Measurements from ENCODE around the gene MAP3K12. TPM values are rescaled to one million over a fixed set of nuclear protein-coding genes. Genes with fewer than 3 reads are reported as not detected.

The MAP3K12 gene
- total RNA-seq, 1 experiment from 2014 or later, result 11.6 TPM

GRCh38 chr12:53463802-53464560 lies 35.3 kb downstream of the MAP3K12 start:
- Histone ChIP-seq H3K9me3 (ENCODE audit: low read depth, low read length, poor library complexity, severe bottlenecking) (no peaks in the 10 kb centered on the region), H3K27me3 (replicated peaks; ENCODE audit: insufficient read depth, low read depth, low read length, poor library complexity) (no peaks in the 10 kb centered on the region), H3K36me3 (ENCODE audit: insufficient read depth, low read length, poor library complexity, severe bottlenecking) (peaks cover 99% of the 10 kb centered on the region), H3K4me3 (ENCODE audit: low read depth, low read length, poor library complexity, severe bottlenecking) (no peak overlapping the region), H3K4me1 (ENCODE audit: insufficient read depth, low read length, poor library complexity, severe bottlenecking) (peaks cover 8% of the 10 kb centered on the region), H3K27ac (ENCODE audit: low read depth, low read length, poor library complexity, severe bottlenecking) (no peak overlapping the region)
- POLR2A ChIA-PET (ENCODE audit: low non-redundant PET), result interaction anchor here (0.6 to 0.7 kb wide), 2 partner anchors 18 to 309 kb away, joined by 3 to 6 read pairs; no protein-coding TSS in a partner anchor
- no TSS peak for BruUV-seq (replicated peaks)
- TF ChIP-seq CTCF (conservative IDR thresholded peaks at IDR 0.05; ENCODE audit: low read depth, low read length) (no peak), EZH2 (IDR thresholded peaks at IDR 0.05; ENCODE audit: borderline replicate concordance, low read depth, low read length, poor library complexity, severe bottlenecking) (no peak)
- CTCF ChIA-PET, result no interaction called here
- DNase-seq (ENCODE audit: low spot score), result no peak
- intact Hi-C loops (cut with micrococcal nuclease; ENCODE audit: unreplicated experiment), result loop anchor here (5.0 kb wide), 1 partner anchor 442 kb away; no protein-coding TSS in a partner anchor

GRCh38 chr12:53462935-53463334 lies 36.3 kb downstream of the MAP3K12 start:
- BruUV-seq (replicated peaks), result no TSS peak
- H3K27ac ChIP-seq (ENCODE audit: low read depth, low read length, poor library complexity, severe bottlenecking), result no peak overlapping the region
- no peaks in the 10 kb centered on the region for H3K27me3 ChIP-seq (replicated peaks; ENCODE audit: insufficient read depth, low read depth, low read length, poor library complexity)
- no peak overlapping the region for H3K4me3 ChIP-seq (ENCODE audit: low read depth, low read length, poor library complexity, severe bottlenecking)
- no peak for TF ChIP-seq CTCF (conservative IDR thresholded peaks at IDR 0.05; ENCODE audit: low read depth, low read length)
- intact Hi-C loops (cut with micrococcal nuclease; ENCODE audit: unreplicated experiment), result loop anchor here (5.0 kb wide), 1 partner anchor 441 kb away; no protein-coding TSS in a partner anchor
- H3K9me3 ChIP-seq (ENCODE audit: low read depth, low read length, poor library complexity, severe bottlenecking), result no peaks in the 10 kb centered on the region
- no peak for DNase-seq (ENCODE audit: low spot score)
- POLR2A ChIA-PET (ENCODE audit: low non-redundant PET), result no interaction called here
- CTCF ChIA-PET, result no interaction called here
- peaks cover 8% of the 10 kb centered on the region for H3K4me1 ChIP-seq (ENCODE audit: insufficient read depth, low read length, poor library complexity, severe bottlenecking)
- peaks cover 99% of the 10 kb centered on the region for H3K36me3 ChIP-seq (ENCODE audit: insufficient read depth, low read length, poor library complexity, severe bottlenecking)

- Histone ChIP-seq H3K27ac (ENCODE audit: low read depth, low read length, poor library complexity, severe bottlenecking) (no peak overlapping the region), H3K4me3 (ENCODE audit: low read depth, low read length, poor library complexity, severe bottlenecking) (no peak overlapping the region), H3K36me3 (ENCODE audit: insufficient read depth, low read length, poor library complexity, severe bottlenecking) (peaks cover 99% of the 10 kb centered on the region), H3K4me1 (ENCODE audit: insufficient read depth, low read length, poor library complexity, severe bottlenecking) (peaks cover 8% of the 10 kb centered on the region), H3K27me3 (replicated peaks; ENCODE audit: insufficient read depth, low read depth, low read length, poor library complexity) (no peaks in the 10 kb centered on the region), H3K9me3 (ENCODE audit: low read depth, low read length, poor library complexity, severe bottlenecking) (no peaks in the 10 kb centered on the region)
- no peak for TF ChIP-seq EZH2 (IDR thresholded peaks at IDR 0.05; ENCODE audit: borderline replicate concordance, low read depth, low read length, poor library complexity, severe bottlenecking)
- TF ChIP-seq CTCF (conservative IDR thresholded peaks at IDR 0.05; ENCODE audit: low read depth, low read length), result no peak
- BruUV-seq (replicated peaks), result no TSS peak
- intact Hi-C loops (cut with micrococcal nuclease; ENCODE audit: unreplicated experiment), result loop anchor here (5.0 kb wide), 1 partner anchor 439 kb away; no protein-coding TSS in a partner anchor
- DNase-seq (ENCODE audit: low spot score), result no peak
- ChIA-PET CTCF (no interaction called here), POLR2A (ENCODE audit: low non-redundant PET) (no interaction called here)
Observed at GRCh38 chr12:53461591-53461990, 37.7 kb downstream of the MAP3K12 start.

Data from A673 (cell line).